K562 (cell line): ENCODE results near the gene PRR7. TPM values are rescaled to one million over a fixed set of nuclear protein-coding genes. Genes with fewer than 3 reads are reported as not detected.

ENCODE experiments used
- ATF1 ChIP-seq, 2 experiments: fragments of 450-650 bp in 1 of 2; IDR thresholded peaks; 2 replicates each; pipeline ENCODE4 v1.6.1; 2016; ENCODE audit warnings: missing compliant biosample characterization in 1 of 2, missing genetic modification characterization in 1 of 2
- CC2D1A ChIP-seq: fragments of 450-650 bp; IDR thresholded peaks from 2 replicates; pipeline ENCODE4 v1.6.1; 2017; ENCODE audit warnings: mild to moderate bottlenecking
- CREB3L1 ChIP-seq: fragments of 450-650 bp; IDR thresholded peaks from 2 replicates; pipeline ENCODE4 v1.6.1; 2014; ENCODE audit warnings: low read depth, mild to moderate bottlenecking, moderate library complexity, borderline replicate concordance
- DEAF1 ChIP-seq: fragments of 450-650 bp; formaldehyde crosslinking; IDR thresholded peaks from 2 replicates; pipeline ENCODE4 v1.4.0; 2020; ENCODE audit warnings: mild to moderate bottlenecking, moderate library complexity
- E2F8 ChIP-seq: fragments of 450-650 bp; IDR thresholded peaks from 2 replicates; pipeline ENCODE4 v1.7.1; 2018; ENCODE audit warnings: mild to moderate bottlenecking, low read depth; ENCODE audit not compliant: partially characterized antibody
- PREB ChIP-seq: sonication (generic); formaldehyde crosslinking; IDR thresholded peaks from 2 replicates; pipeline ENCODE4 v1.8.1; 2023; ENCODE audit warnings: mild to moderate bottlenecking, missing genetic modification reagents
- TEAD1 ChIP-seq, 2 experiments: fragments of 450-650 bp in 1 of 2; sonication (generic) in 1 of 2; formaldehyde crosslinking; IDR thresholded peaks; 2 replicates each; pipeline versions ENCODE4 v1.4.0 to v1.8.0; 2020 to 2022; ENCODE audit warnings: mild to moderate bottlenecking in 2 of 2, missing genetic modification reagents in 1 of 2
- ZNF143 ChIP-seq: sonication (generic); formaldehyde crosslinking; IDR thresholded peaks from 2 replicates; pipeline ENCODE4 v1.9.0; 2022; ENCODE audit warnings: mild to moderate bottlenecking, missing genetic modification reagents
- ZNF407 ChIP-seq: fragments of 450-650 bp; IDR thresholded peaks from 2 replicates; pipeline ENCODE4 v1.6.1; 2016; ENCODE audit warnings: low read depth
- polyA plus RNA-seq, 8 experiments: library from polyadenylated mRNA; depleted of rRNA in 4 of 8; stranded (reverse) in 5 of 8; unstranded in 3 of 8; fragments of >200 nt; fragmentation: Nextera tagmentation in 2 of 8; fragmentation: Illumina TruSeq in 1 of 8; extraction: Ambion mirVana in 2 of 8; extraction: Trizol in 1 of 8; gene quantifications; 2 replicates each; pipeline versions ENCODE4 v1.2.1 to v1.2.3, GENCODE V29; 2011 to 2014; ENCODE audit warnings: inconsistent platforms in 1 of 8, missing spikeins in 1 of 8
- total RNA-seq, 7 experiments: library from RNA; depleted of rRNA in 6 of 7; stranded (reverse); fragments of >200 nt in 6 of 7; fragmentation: Illumina TruSeq in 2 of 7; extraction: Trizol in 2 of 7; gene quantifications; 2 replicates each; pipeline versions ENCODE4 v1.2.1 to v1.2.3, GENCODE V29; 2011 to 2021; ENCODE audit warnings: low replicate concordance in 1 of 7

PRR7 gene
- total and polyA plus RNA-seq, 9 of the 15 experiments (the other 6 are each of a cell fraction or from before 2014, with no cell fraction given): 0.80 to 11.3 (median 10.4) TPM; not detected in 4

GRCh38 chr5:177455661-177456590 is 9.3 kb downstream of the PRR7 start (continued):
- no peak for TF ChIP-seq ZNF143 (CRISPR knock-in tag)
- TF ChIP-seq ATF1 (CRISPR knock-in tag; IDR thresholded peaks at IDR 0.05): no peak
- no peak for TF ChIP-seq ATF1 (tag; IDR thresholded peaks at IDR 0.05)
- no peak for TF ChIP-seq DEAF1 (CRISPR knock-in tag)
- TF ChIP-seq CC2D1A: no peak
- peak in 1 of 2 experiments; percentile 17; a peak in 1 of 4 replicates for TF ChIP-seq TEAD1 (CRISPR knock-in tag; IDR thresholded peaks at IDR 0.05)
- TF ChIP-seq ZNF407: no peak
- TF ChIP-seq E2F8: peak; percentile 20
- no peak for TF ChIP-seq CREB3L1
- no peak for TF ChIP-seq PREB
